ENCODE results near the gene DNAH14. TPM values are rescaled to one million over a fixed set of nuclear protein-coding genes. Genes with fewer than 3 reads are reported as not detected.

DNAH14 gene
- total RNA-seq, 1 experiment from 2014 or later = 39.7 TPM

GRCh38 chr1:225242611-225243010, 313.1 kb downstream of the DNAH14 start:
- no peaks in the 10 kb centered on the region for H3K79me1 ChIP-seq (ENCODE audit: insufficient read depth, low read depth, low read length, poor library complexity, severe bottlenecking)
- no peak overlapping the region for H2BK12ac ChIP-seq (ENCODE audit: insufficient read length, low read depth, low read length)
- H2BK15ac ChIP-seq (ENCODE audit: low read depth, low read length) = no peak overlapping the region
- H3K4me1 ChIP-seq (ENCODE audit: insufficient read depth, low read length) = no peaks in the 10 kb centered on the region
- no peak overlapping the region for H2BK5ac ChIP-seq (ENCODE audit: insufficient read length, low read length)
- H4K20me1 ChIP-seq (ENCODE audit: control insufficient read depth, insufficient read depth, insufficient read length) = no peaks in the 10 kb centered on the region
- H2BK20ac ChIP-seq (ENCODE audit: low read depth, low read length, poor library complexity, severe bottlenecking) = no peak overlapping the region
- H3K4ac ChIP-seq (ENCODE audit: low read depth, low read length) = no peak overlapping the region
- no peaks in the 10 kb centered on the region for H3K23me2 ChIP-seq (ENCODE audit: insufficient read length, low read depth, low read length, poor library complexity, severe bottlenecking)
- no peak overlapping the region for H2AFZ ChIP-seq (ENCODE audit: low read length)
- H3K27me3 ChIP-seq (ENCODE audit: insufficient read depth, low read length) = no peaks in the 10 kb centered on the region
- H2BK120ac ChIP-seq (ENCODE audit: low read depth, low read length, poor library complexity, severe bottlenecking) = no peak overlapping the region
- WGBS (ENCODE audit: extremely low coverage, insufficient read length, low lambda C conversion rate) = no CpG with 5 or more reads among the region's 3 CpGs
- no peaks in the 10 kb centered on the region for H3K79me2 ChIP-seq (ENCODE audit: insufficient read depth, low read length)
- no peak overlapping the region for H2AK5ac ChIP-seq (ENCODE audit: insufficient read length, low read length)
- H3K18ac ChIP-seq (ENCODE audit: insufficient read length, low read depth, low read length) = no peak overlapping the region
- no peak for DNase-seq
- H3K9me3 ChIP-seq (ENCODE audit: control insufficient read depth, low read depth, low read length) = no peaks in the 10 kb centered on the region
- Mint-ChIP-seq H3K9me3 (peaks cover 5 to 13% of the 10 kb centered on the region in 2 experiments; a peak in 4 of 5 replicates), H3K27ac (no peak overlapping the region), H3K27me3 (ENCODE audit: low read depth) (no peaks in the 10 kb centered on the region; the same call in none of the 2 replicates), H3K4me1 (no peaks in the 10 kb centered on the region), H3K36me3 (ENCODE audit: insufficient read depth in 1 of 3, low read depth in 3 of 3) (no peaks in the 10 kb centered on the region; a peak in 2 of 7 replicates), H3K4me3 (no peak overlapping the region)
- H3K9ac ChIP-seq (ENCODE audit: extremely low read depth, insufficient read length, low read length) = no peak overlapping the region
- no peak overlapping the region for H3K27ac ChIP-seq (ENCODE audit: insufficient read length, low read depth, low read length)
- H4K8ac ChIP-seq (replicated peaks; ENCODE audit: insufficient read length, low read depth, low read length) = no peak overlapping the region
- H3K4me2 ChIP-seq (ENCODE audit: insufficient read depth, insufficient read length, low read length) = no peak overlapping the region
- H3T11ph ChIP-seq (ENCODE audit: low read length) = no peak overlapping the region
- H4K91ac ChIP-seq (ENCODE audit: insufficient read length, low read depth, low read length) = no peak overlapping the region
- no peak overlapping the region for H3K56ac ChIP-seq (ENCODE audit: insufficient read length, low read depth, low read length)
- H3K23ac ChIP-seq (ENCODE audit: insufficient read length, low read depth, low read length) = no peak overlapping the region
- H3K14ac ChIP-seq (ENCODE audit: insufficient read depth, low read length) = no peak overlapping the region
- TF ChIP-seq CTCF (conservative IDR thresholded peaks at IDR 0.05) = no peak
- H4K5ac ChIP-seq (ENCODE audit: insufficient read length, low read depth, low read length) = no peak overlapping the region
